Left renal cortex interstitium (tissue), 4 donors: ENCODE data around the gene GSTT2B. TPM values are rescaled to one million over a fixed set of nuclear protein-coding genes. Genes with fewer than 3 reads are reported as not detected.
"Not testable (repeated sequence)": the region's sequence is repeated elsewhere in the genome, so short reads cannot be mapped to it uniquely, and the experiment has no call there.

ENCODE experiments used
- DNase-seq, 4 donors: peaks; one replicate each; pipeline ENCODE4 v3.0.0-alpha.2; 2013; ENCODE audit warnings: low read depth in 4 of 4, low spot score in 2 of 4, missing footprints in 1 of 4
- polyA plus RNA-seq, 4 donors: library from polyadenylated mRNA; unstranded; fragments of 120-200 nt; gene quantifications; one replicate each; pipeline ENCODE4 v1.2.1, GENCODE V29; 2013; ENCODE audit not compliant: insufficient read length in 4 of 4

GSTT2B gene
- 10 to 100 TPM in 2 of 4 donors, 1 to 10 TPM in 2; 4.3 to 26.5 (median 15.3) TPM for polyA plus RNA-seq

- not testable (repeated sequence) for DNase-seq
Measured at GRCh38 chr22:23961084-23961771, at the start of gene GSTT2B. GSTT2B (minus strand) TSS chr22:23961195; CDS start chr22:23961131, 64 bp downstream.

GRCh38 chr22:24010018-24010391 is 49.0 kb upstream of the GSTT2B start:
- DNase-seq = no peak

DNA sequence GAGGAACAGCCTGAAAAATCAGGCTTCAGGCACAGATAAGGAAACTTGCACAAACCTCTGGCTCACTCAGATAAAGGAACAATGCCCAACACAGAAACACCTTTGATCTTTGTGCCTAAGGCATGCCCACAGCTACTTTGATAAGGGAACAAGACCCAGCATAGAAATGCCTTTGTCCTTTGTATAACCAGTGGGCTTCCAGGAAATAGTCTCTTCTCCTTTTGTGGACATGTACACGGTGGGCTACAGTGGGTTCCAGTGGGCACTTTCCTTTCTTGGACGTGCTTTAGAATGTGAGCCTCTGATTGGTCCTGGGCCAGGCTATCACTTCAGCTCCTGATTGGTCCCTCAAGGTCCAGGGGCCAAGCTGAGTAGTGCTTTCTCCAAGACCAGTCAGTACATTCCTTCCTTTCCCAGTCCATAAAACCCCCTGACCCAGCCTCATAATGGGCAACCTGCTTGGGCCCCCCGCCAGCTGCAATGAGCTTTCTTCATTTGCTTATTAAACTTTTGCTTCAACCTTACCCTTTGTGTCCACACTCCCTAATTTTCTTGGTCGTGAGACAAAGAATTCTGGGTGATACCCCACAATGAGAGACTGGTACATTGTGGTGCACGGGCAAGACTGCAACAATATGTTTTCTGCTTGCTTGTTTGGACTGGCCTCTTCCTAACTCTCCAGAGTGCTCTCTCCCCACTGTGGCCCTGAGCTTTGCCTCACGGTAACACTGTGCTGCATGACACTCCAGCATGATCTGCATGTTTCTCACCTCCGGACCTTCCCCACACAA is 48.4 kb upstream of the GSTT2B start:
- DNase-seq = no peak

- DNase-seq = no peak
Measured at GRCh38 chr22:24008381-24009226, 47.6 kb upstream of the GSTT2B start.

GRCh38 chr22:24008022-24008283 is 47.0 kb upstream of the GSTT2B start:
- DNase-seq = no peak

DNA sequence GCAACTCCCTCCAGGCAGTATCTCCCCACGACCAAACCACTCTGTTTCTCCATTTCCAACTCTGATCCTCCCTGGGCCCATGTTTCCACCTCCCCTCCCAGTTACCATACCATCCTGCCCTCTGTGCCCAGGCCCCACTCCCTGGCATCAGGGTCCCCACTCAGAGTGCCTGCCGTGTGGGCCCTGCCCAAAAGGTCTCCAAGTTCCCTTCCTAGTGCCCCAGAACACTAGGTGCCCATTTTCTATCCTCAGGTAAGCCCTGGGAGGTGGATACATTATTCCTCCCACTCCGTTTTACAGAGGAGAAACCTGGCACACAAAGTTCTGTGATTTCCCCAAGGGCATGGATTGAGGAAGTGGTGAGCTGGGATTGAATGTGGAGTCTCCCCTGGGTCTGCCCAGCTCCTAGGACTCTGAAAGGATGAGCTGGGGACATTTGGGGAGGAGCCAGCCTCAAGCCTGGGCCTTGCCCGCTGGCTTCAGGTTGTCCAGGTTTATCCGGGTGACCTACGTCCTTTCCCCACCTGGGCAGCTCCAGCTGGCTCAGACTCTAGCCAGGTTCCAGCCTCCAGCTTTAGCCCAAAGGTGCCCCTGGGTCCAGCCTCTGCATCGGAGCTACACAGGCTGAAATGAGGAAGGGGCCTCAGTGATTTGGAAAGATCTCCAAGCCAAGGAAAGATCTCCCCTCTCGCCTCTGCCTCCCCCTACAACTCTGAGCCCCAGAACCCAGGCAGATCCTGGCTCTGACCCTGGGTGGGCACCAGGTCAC is 46.4 kb upstream of the GSTT2B start:
- DNase-seq = no peak

DNA sequence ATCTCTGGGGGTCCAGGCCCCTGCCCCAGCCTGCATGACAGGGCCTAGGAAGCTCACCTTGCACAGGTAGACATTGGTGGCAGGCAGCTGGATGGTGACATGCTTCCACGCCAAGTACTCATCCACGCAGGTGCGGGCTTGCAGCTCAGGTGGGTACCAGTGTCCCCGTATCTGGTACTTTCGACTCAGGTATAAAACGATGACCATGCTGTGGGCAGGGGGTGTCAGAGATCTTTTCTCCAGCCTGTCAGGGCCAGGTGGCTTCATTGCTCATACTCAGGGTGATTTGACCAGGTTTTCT is 45.9 kb upstream of the GSTT2B start:
- no peak for DNase-seq

- DNase-seq = no peak
Measured at GRCh38 chr22:24006207-24006913, 45.4 kb upstream of the GSTT2B start.

- DNase-seq = no peak
Measured at GRCh38 chr22:24005201-24005600, 44.2 kb upstream of the GSTT2B start, which contains the start of gene GSTT4. GSTT4 (minus strand) TSS chr22:24005453; CDS start chr22:24005356, 97 bp downstream.

DNA sequence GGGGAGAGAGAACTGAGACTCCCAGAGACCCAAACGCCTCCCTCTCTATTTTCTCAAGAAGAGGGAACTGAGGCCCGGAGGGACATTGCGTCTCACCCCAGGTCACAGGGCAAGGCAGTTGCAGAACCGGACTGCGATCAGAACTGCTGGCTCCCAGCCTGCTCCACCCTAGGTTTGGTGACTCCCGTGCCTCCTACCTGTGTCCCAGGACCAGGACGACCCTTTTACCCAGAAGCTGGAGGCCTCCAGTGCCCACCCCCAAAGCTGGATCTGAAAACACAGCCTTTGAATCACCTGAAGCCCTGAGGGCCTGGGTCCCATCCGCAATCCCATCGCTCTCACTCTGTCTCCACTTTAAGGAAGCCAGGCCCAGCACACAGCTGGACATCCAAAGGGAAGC is 42.9 kb upstream of the GSTT2B start:
- DNase-seq = no peak

GRCh38 chr22:24002851-24003250 is 41.9 kb upstream of the GSTT2B start:
- DNase-seq = no peak

DNA sequence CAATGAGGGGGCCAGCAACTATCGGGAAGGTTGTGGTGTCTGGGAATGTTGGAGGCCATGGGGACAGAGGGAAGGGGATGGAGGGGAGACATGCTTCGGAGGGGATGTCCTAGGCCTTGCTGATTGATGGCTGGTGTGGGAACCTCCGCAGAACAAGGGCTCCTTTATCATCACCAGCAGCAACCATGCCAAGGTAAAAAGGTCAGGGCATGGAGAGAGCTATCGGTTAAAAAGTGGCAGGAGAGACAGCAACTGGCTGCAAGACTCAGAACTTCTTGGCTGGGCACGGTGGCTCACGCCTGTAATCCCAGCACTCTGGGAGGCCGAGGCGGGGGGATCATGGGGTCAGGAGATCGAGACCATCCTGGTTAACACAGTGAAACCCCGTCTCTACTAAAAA is 41.3 kb upstream of the GSTT2B start:
- DNase-seq = no peak

- no peak for DNase-seq
Measured at GRCh38 chr22:24001314-24001713, 40.3 kb upstream of the GSTT2B start.

DNA sequence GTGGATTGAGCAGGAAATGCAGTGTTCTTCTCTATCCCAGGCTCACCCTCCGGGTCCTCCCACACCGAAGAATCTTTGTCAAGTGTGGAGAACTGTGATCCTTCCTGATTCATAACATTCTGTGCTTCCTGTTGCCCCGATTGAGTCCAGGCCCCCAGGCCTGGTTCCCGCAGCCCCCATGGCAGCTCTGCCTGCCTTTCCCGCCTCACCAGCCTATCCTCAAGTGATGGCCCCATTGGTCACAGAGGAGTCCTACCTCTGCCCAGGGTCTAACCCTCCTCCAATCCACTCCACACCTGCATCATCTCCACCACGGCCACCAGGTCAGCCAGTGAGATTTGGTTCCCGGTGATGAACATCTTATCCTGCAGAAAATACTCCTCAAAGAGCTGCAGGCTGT is 38.8 kb upstream of the GSTT2B start:
- DNase-seq = not testable (repeated sequence)

GRCh38 chr22:23997092-23997491 is 36.1 kb upstream of the GSTT2B start:
- DNase-seq = no peak

- not testable (repeated sequence) for DNase-seq
Measured at GRCh38 chr22:23993581-23994177, 32.7 kb upstream of the GSTT2B start.

DNA sequence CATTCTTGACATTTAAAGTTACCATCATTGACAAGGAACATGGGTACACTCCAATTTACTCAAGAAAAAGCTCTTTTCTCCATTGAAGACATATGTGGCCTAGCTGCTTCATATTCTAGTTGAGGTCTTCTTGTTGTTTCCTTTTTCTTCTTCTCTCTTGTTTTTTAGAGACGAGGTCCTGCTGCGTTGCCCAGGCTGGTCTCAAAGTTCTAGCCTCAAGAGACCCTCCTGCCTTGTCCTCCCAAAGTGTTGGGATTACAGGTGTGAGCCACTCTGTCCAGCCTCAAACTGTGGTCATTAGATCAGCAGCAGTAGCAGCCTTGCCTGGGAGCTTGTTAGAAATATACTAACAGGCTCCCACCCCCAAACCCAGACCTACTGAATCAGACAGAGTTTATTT is 32.1 kb upstream of the GSTT2B start:
- not testable (repeated sequence) for DNase-seq

- not testable (repeated sequence) for DNase-seq
Measured at GRCh38 chr22:23989583-23990244, 28.7 kb upstream of the GSTT2B start.

DNA sequence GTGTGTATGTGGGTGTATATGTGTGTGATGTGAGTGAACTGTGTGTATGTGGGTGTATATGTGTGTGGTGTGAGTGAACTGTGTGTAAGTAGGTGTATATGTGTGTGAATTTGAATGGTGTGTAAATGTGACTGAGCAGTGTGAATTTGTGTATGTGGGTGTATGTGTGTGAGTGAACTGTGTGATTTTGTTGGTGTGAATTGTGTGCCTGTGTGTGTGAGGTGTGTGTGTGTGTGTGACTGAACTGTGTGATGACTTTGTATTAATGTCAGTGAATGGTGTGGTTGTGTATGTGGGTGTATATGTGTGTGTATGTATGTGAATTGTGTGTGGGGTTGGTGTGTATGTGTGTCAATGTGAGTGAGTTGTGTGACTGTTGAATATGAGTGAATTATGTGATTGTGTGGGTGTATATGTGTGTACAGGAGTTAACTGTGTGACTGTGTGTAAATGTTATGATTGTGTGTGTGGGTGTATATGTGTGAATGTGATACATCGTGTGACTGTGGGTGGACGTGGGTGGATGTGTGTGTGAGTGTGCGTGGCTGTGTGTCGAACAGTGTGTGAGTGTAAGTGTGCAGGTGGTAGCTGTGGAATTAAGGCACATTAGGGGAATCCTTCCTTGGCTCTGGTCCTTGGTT is 25.7 kb upstream of the GSTT2B start:
- not testable (repeated sequence) for DNase-seq
